ENCODE measurements around the gene CPD. TPM values are rescaled to one million over a fixed set of nuclear protein-coding genes. Genes with fewer than 3 reads are reported as not detected.

The CPD gene
- 47.9 and 67.4 TPM in 2 replicates for total RNA-seq (2022)
- Bru-seq, nascent RNA: percentile 75 among the genes with signal in this experiment
- percentile 84 among the genes with signal in this experiment for BruChase-seq, experiment 1, labeled RNA remaining after a 6-hour chase
- BruChase-seq, experiment 2, labeled RNA remaining after a 2-hour chase: percentile 71 among the genes with signal in this experiment
- long read RNA-seq, full-length matches to known transcripts: 80 of 115 reads
- long read RNA-seq, partial matches to known transcripts: 12 of 115 reads
- long read RNA-seq, other reads (novel, unspliced or antisense): 23 of 115 reads

DNA sequence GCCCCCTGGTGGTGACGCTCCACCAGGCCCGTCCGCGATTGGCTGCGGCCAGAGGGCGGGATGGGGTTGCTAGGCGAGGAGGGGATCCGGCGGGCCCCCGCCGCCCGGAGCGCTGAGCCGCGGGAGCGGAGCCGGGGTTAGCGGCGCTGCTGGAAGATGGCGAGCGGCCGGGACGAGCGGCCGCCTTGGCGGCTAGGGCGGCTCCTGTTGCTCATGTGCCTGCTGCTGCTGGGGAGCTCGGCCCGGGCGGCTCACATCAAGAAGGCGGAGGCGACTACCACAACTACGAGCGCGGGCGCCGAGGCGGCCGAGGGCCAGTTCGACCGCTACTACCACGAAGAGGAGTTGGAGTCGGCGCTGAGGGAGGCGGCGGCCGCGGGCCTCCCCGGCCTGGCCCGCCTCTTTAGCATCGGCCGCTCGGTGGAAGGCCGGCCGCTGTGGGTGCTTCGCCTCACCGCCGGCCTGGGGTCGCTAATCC is at the start of gene CPD:
CPD (plus strand) TSS at position 103 of the 478 bp plus-strand sequence; CDS start at position 157, 54 bp downstream.
- Mint-ChIP-seq H3K36me3 (ENCODE audit: insufficient read depth, unreplicated experiment) (no peaks in the 10 kb centered on the region), H3K27me3 (ENCODE audit: insufficient read depth, unreplicated experiment) (no peaks in the 10 kb centered on the region), H3K4me1 (ENCODE audit: insufficient read depth, unreplicated experiment) (peaks cover 28% of the 10 kb centered on the region), H3K9me3 (ENCODE audit: unreplicated experiment) (no peaks in the 10 kb centered on the region), H3K27ac (ENCODE audit: low read depth, unreplicated experiment) (peak within 1 kb of the TSS; percentile 70), H3K4me3 (ENCODE audit: unreplicated experiment) (peak within 1 kb of the TSS; percentile 70)
- ChIA-PET POLR2A (interaction anchor here (0.6 to 4.0 kb wide), 8 partner anchors 8 to 592 kb away, joined by 3 to 24 read pairs (median 7); partner anchors contain the start of genes GOSR1 and RNF135), CTCF (interaction anchor here (0.5 to 1.0 kb wide), 3 partner anchors 14 to 43 kb away, joined by 3 read pairs; no protein-coding TSS in a partner anchor)
- peak; percentile 96 for DNase-seq (ENCODE audit: unreplicated experiment)
- no TSS peak for BruUV-seq (replicated peaks)
- TF ChIP-seq, protein P1, sequence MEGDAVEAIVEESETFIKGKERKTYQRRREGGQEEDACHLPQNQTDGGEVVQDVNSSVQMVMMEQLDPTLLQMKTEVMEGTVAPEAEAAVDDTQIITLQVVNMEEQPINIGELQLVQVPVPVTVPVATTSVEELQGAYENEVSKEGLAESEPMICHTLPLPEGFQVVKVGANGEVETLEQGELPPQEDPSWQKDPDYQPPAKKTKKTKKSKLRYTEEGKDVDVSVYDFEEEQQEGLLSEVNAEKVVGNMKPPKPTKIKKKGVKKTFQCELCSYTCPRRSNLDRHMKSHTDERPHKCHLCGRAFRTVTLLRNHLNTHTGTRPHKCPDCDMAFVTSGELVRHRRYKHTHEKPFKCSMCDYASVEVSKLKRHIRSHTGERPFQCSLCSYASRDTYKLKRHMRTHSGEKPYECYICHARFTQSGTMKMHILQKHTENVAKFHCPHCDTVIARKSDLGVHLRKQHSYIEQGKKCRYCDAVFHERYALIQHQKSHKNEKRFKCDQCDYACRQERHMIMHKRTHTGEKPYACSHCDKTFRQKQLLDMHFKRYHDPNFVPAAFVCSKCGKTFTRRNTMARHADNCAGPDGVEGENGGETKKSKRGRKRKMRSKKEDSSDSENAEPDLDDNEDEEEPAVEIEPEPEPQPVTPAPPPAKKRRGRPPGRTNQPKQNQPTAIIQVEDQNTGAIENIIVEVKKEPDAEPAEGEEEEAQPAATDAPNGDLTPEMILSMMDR (IDR thresholded peaks at IDR 0.05; ENCODE audit: unreplicated experiment): no peak
- intact Hi-C loops (cut with micrococcal nuclease): no loop called here

DNA sequence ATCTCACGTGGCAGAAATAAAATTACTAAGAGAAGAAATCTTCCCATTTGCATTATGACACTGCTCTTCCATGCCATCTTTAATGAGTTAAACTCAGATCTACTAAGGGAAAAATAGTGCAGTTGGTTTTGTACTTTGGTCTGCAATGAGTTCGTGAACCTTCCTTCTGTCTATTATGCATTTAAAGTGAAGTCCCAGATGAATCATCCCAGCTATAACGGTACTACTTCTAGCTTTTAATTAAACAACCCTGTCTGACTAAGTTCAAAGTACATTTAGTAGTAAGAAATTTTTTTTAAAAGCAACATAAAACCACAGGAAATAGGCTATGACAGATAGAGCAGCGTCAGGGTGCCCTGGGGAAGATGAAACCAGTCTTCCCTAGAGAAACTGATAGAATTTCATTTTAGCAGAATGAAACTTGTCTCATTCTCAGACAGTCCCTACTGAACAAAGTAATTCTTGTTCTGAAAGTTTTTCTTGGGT is 46.6 kb upstream of the CPD start:
- POLR2A ChIA-PET: no interaction called here
- intact Hi-C loops (cut with micrococcal nuclease): no loop called here
- no peaks in the 10 kb centered on the region for H3K36me3 Mint-ChIP-seq (ENCODE audit: insufficient read depth, unreplicated experiment)
- no peaks in the 10 kb centered on the region for H3K9me3 Mint-ChIP-seq (ENCODE audit: unreplicated experiment)
- H3K27me3 Mint-ChIP-seq (ENCODE audit: insufficient read depth, unreplicated experiment): no peaks in the 10 kb centered on the region
- no peak overlapping the region for H3K27ac Mint-ChIP-seq (ENCODE audit: low read depth, unreplicated experiment)
- H3K4me3 Mint-ChIP-seq (ENCODE audit: unreplicated experiment): no peak overlapping the region
- peaks cover 12% of the 10 kb centered on the region for H3K4me1 Mint-ChIP-seq (ENCODE audit: insufficient read depth, unreplicated experiment)
- BruUV-seq (replicated peaks): no TSS peak
- peak; percentile 32 for DNase-seq (ENCODE audit: unreplicated experiment)
- TF ChIP-seq, protein P1 (IDR thresholded peaks at IDR 0.05; ENCODE audit: unreplicated experiment): no peak
- CTCF ChIA-PET: interaction anchor here (0.5 to 2.1 kb wide), 2 partner anchors 8 to 35 kb away, joined by 5 to 6 read pairs; no protein-coding TSS in a partner anchor

DNA sequence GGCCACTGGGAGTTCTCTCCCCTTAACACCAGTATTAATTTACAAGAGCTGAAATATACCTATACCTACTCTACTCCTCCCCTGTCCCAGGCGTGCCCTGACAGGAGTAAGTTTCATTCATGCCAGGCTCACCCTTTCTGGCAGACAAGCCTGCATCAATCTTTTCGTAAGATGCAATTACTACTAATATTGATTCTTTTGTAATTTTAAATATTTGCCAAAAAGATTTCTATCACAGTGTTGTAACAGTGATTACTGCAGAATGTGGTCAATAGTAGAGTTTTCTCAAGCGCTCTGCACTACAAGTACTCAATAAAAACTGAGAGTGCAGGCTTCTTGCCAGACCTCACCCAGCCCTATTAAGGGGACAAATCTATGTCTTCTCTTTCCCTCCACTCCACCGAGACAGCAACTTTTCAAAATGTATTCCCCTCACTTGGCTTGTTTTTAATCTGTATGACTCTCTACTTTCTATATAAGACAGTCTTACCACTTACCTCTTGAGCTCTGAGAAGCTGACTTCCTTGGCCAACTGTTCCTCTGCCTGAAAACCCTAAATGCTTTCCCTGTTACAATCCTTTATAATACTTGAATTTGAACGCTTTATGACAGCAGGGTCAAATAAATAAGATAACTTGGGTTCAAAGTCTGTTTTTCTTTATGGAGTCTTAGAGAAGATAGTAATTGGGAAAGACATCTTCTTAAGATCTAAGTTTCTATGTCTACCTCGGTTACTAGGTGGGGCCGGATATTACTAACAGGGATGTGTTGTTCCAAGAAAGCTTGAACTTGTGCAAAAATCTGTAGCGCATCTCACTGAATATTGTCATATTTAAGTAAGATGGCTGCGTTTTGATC is 45.0 kb upstream of the CPD start, which contains the start of gene TMIGD1:
TMIGD1 (minus strand) TSS at position 555 of the 858 bp plus-strand sequence. CDS start 1,924 bp downstream, outside the sequence.
- DNase-seq (ENCODE audit: unreplicated experiment): peak; percentile 54
- Mint-ChIP-seq H3K27me3 (ENCODE audit: insufficient read depth, unreplicated experiment) (no peaks in the 10 kb centered on the region), H3K27ac (ENCODE audit: low read depth, unreplicated experiment) (no peak within 1 kb of the TSS), H3K4me3 (ENCODE audit: unreplicated experiment) (no peak within 1 kb of the TSS), H3K4me1 (ENCODE audit: insufficient read depth, unreplicated experiment) (peaks cover 12% of the 10 kb centered on the region), H3K36me3 (ENCODE audit: insufficient read depth, unreplicated experiment) (no peaks in the 10 kb centered on the region), H3K9me3 (ENCODE audit: unreplicated experiment) (no peaks in the 10 kb centered on the region)
- TF ChIP-seq, protein P1 (IDR thresholded peaks at IDR 0.05; ENCODE audit: unreplicated experiment): no peak
- intact Hi-C loops (cut with micrococcal nuclease): no loop called here
- POLR2A ChIA-PET: interaction anchor here (0.7 to 1.7 kb wide), 3 partner anchors 14 to 752 kb away, joined by 3 to 4 read pairs (median 4); no protein-coding TSS in a partner anchor
- BruUV-seq (replicated peaks): no TSS peak
- CTCF ChIA-PET: interaction anchor here (0.5 to 1.8 kb wide), 7 partner anchors 35 to 229 kb away, joined by 3 to 5 read pairs (median 4); partner anchors contain the start of gene BLMH
